Bronchial epithelial cell (primary cell): ENCODE measurements around the gene RERG. TPM values are rescaled to one million over a fixed set of nuclear protein-coding genes. Genes with fewer than 3 reads are reported as not detected.

ENCODE experiments used
- DNase-seq: peaks from one replicate; pipeline ENCODE4 v3.0.0-alpha.2; 2010; ENCODE audit warnings: low read depth
- FAIRE-seq: peaks from 2 replicates; lab custom pipeline; 2011; peaks lifted over from hg19 to GRCh38; lab: Jason Lieb, UNC
- H3K27me3 ChIP-seq: 2 replicates; pipeline ENCODE4 v1.5.1; 2011; ENCODE audit warnings: low read length; ENCODE audit not compliant: control insufficient read depth, insufficient read depth
- H3K36me3 ChIP-seq: 2 replicates; pipeline ENCODE4 v1.5.1; 2011; ENCODE audit warnings: low read length; ENCODE audit not compliant: control insufficient read depth, insufficient read depth
- H3K4me3 ChIP-seq: 2 replicates; pipeline ENCODE4 v1.5.1; 2011; ENCODE audit warnings: mild to moderate bottlenecking, low read depth, low read length, control low read depth
- total RNA-seq: library from RNA; depleted of rRNA; stranded (reverse); fragments of >200 nt; gene quantifications from 2 replicates; pipeline ENCODE4 v1.2.1, GENCODE V29; 2014
- TF ChIP-seq, protein P1 (sequence below): IDR thresholded peaks from 2 replicates; pipeline ENCODE4 v1.5.1; 2011; ENCODE audit warnings: mild to moderate bottlenecking, moderate library complexity, low read length, control low read depth, inconsistent platforms; ENCODE audit not compliant: insufficient read depth, severe bottlenecking

RERG gene
- total RNA-seq, 1 donor from 2014 or later, result 0.53 TPM

DNA sequence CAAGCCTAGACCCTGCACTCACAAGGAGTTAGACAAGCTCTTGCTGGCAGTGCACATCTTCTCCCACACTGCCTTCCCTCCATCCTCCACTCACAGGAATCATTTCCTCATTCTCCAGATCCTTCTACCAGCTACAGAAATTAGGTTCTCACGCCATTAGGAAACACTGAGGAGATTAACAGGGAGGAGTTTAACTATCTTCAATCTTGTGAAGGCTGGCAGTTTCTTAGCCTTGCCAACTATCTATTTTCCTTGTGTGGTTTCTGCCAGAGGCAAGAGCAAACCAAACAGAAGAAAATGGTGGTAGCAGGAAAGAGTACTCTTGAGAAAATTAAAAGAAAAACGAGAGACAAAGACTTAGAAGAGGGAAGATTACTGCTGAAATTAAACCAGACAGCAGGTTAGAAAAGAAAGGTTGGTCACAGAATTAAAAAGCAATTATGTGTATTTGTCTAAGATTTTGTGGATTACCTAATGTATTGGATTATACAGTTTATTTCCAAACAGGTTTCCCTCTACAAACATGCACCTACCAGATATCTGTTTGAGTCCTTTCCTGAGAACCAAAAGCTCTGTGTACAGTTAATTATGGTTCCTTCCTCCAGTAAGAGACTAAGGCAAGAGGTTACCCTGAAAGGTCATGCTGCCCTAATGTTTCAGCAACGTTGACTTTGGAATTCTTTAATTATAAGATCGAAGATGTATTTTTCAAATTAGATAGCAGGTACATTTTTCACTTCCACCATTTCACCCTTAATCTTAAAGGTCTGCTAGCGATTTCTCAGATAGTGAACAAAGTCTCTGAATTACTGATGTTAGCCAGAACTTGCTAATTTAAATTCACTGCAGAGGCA, 5.0 kb downstream of the RERG start:
- TF ChIP-seq, protein P1, sequence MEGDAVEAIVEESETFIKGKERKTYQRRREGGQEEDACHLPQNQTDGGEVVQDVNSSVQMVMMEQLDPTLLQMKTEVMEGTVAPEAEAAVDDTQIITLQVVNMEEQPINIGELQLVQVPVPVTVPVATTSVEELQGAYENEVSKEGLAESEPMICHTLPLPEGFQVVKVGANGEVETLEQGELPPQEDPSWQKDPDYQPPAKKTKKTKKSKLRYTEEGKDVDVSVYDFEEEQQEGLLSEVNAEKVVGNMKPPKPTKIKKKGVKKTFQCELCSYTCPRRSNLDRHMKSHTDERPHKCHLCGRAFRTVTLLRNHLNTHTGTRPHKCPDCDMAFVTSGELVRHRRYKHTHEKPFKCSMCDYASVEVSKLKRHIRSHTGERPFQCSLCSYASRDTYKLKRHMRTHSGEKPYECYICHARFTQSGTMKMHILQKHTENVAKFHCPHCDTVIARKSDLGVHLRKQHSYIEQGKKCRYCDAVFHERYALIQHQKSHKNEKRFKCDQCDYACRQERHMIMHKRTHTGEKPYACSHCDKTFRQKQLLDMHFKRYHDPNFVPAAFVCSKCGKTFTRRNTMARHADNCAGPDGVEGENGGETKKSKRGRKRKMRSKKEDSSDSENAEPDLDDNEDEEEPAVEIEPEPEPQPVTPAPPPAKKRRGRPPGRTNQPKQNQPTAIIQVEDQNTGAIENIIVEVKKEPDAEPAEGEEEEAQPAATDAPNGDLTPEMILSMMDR, result no peak
- DNase-seq (no peak), FAIRE-seq (no peak)
- Histone ChIP-seq H3K4me3 (no peak overlapping the region), H3K27me3 (no peaks in the 10 kb centered on the region), H3K36me3 (no peaks in the 10 kb centered on the region)

GRCh38 chr12:15214851-15215601, 6.2 kb downstream of the RERG start:
- FAIRE-seq, result no peak
- H3K4me3 ChIP-seq, result no peak overlapping the region
- TF ChIP-seq, protein P1, result no peak
- no peak for DNase-seq
- no peaks in the 10 kb centered on the region for H3K27me3 ChIP-seq
- no peaks in the 10 kb centered on the region for H3K36me3 ChIP-seq

GRCh38 chr12:15212930-15213329, 8.3 kb downstream of the RERG start:
- FAIRE-seq (no peak), DNase-seq (no peak)
- TF ChIP-seq, protein P1, result no peak
- Histone ChIP-seq H3K36me3 (no peaks in the 10 kb centered on the region), H3K4me3 (no peak overlapping the region), H3K27me3 (no peaks in the 10 kb centered on the region)

DNA sequence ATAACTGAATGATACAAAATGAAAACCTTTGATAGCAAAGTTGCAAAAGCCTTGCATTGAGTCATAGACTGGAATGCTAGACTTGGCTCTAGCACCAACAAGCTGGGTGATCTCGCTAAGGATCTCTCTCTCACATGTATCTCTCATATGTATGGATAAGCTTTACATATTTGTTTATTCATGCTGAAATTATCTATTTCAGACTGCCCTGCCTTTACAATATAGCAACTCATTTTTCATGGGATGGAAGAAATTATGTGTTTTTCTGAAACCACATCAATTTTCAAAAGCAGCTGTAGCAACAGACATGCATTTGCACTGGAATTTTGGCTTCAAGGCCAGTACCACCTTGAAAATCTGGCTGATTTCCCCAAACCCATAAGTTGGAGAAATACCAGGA, 11.4 kb downstream of the RERG start:
- FAIRE-seq (no peak), DNase-seq (peak; percentile 71)
- no peaks in the 10 kb centered on the region for H3K27me3 ChIP-seq

DNA sequence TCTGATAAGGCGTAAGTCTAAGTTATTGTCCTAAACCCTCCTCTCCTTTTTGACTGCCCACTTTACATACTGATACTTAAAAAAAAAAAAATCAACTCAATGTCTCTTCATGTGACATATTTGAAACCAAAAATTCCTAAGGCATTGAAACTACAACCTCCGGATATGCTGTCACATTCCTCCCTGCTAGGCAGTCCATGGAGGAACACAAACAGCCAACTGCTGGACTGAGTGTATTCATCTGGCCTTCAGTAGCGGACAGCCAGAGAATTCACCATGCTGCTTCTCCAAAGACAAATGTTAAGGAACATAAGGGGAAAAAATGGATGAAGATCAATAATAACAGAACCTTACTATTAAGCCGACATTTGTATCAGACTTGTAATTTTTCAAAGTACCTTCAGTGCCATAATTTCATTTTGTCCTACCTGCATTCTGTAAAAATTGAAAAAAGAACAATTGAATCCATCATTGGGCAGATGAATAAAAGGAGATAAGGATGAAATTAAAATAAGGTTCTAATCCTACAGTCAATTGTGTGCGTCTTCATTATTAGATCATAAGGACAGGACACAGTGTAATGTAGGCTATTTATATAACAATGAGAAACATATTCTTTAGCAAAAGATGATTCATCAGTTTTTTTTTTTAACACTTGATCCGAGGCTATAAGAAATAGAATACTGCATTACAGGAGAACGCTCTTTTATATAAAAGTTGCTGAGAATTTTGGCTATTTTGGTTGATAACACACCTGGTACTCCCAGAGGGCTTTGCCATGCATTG, 12.2 kb downstream of the RERG start:
- Histone ChIP-seq H3K36me3 (no peaks in the 10 kb centered on the region), H3K27me3 (no peaks in the 10 kb centered on the region), H3K4me3 (no peak overlapping the region)
- no peak for FAIRE-seq
- peak; percentile 24 for DNase-seq
- TF ChIP-seq, protein P1, result no peak

More for the DNA sequence above, 11.4 kb downstream of the RERG start:
- Histone ChIP-seq H3K36me3 (no peaks in the 10 kb centered on the region), H3K4me3 (no peak overlapping the region)
- TF ChIP-seq, protein P1, result no peak
